ENCODE measurements around the gene UXS1.
A peak's percentile ranks its signal among the peaks of the same experiment; 100 is the strongest.

Gene UXS1

DNA sequence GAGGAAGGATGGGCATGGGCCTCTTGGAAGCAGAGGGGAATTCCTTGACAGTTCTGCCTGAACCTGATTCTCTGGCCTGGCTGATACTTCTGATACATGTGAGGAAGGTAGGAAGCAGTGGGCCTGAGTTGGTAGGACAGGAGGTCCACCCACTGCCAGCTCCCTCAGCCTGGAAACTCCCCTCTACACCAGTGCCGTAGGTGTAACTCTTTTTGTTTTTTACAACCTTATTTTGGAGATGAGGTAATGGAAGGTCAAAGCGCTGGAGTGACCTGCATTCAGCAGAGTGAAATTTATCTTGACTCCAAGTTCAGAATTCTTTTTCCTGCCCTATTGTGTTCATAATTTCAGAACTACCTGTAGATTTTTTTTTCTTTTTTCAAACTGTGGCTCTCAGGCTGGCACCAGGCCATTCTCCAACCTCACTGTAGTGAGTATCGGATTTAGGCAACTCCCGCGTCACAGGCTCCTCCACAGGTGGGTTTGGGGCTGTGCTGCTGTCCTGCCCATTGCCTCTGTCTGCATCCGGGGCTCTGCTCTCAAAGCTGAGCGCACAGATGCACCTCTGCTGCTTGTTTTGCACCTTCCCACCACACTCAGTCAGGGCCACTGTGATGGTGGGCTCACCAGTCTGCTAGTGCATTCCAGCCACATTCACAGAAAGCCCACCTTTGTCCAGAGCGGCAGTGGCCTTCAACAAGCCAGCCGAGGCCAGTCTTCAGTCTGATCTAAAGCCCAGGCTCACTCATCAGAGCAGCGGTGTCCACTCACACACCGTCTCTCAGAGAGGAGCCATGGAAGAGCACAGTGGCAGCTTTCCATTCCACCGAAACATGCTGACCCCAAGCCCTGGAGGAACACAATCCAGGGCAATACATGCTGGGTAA is 87.2 kb downstream of the UXS1 start:
- DNase-seq = no peak

GRCh38 chr2:106105151-106105922 is 88.8 kb downstream of the UXS1 start:
- DNase-seq = peak; percentile 21

DNA sequence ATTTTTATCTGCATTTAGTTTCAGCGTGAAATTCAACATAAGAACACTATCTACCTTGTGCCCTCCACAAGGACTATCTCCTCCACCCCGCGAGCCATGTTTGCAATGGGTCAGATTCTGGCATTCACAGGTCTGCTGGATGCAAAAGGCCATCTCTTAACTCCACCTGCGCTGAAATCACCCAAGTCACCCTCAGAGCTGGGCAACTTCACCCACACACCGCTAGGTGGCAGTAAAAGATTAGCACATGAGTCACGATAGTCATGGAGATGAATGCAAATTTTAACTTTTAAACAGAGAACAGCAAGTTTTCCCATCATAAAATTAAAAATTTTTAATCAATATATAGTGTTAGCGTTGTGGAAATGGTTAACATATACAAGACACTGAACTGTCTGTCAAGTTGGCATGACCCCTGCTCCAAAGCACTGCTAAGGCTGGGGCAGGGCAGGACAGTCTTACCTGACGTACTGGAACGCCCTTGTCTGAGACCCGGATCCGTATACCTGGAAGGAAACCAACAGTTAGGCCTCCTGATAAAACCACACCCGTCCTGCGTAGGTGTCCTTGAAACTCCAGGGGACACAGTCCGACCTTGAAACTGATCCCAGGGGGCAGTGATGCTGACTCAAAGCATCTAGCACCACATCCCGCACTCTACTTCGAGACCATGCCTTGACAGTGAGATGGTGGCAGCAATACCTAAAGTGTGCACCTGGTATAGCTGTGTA is 89.6 kb downstream of the UXS1 start:
- peak; percentile 72 for DNase-seq

- no peak for DNase-seq
Observed at GRCh38 chr2:106099691-106100090, 94.4 kb downstream of the UXS1 start.

- DNase-seq = no peak
Observed at GRCh38 chr2:106098664-106099063, 95.4 kb downstream of the UXS1 start.

GRCh38 chr2:106098081-106098480 is 96.0 kb downstream of the UXS1 start:
- DNase-seq = no peak

- DNase-seq = no peak
Observed at GRCh38 chr2:106097038-106098000, 96.8 kb downstream of the UXS1 start.

GRCh38 chr2:106096299-106097037 is 97.6 kb downstream of the UXS1 start:
- DNase-seq = no peak

DNA sequence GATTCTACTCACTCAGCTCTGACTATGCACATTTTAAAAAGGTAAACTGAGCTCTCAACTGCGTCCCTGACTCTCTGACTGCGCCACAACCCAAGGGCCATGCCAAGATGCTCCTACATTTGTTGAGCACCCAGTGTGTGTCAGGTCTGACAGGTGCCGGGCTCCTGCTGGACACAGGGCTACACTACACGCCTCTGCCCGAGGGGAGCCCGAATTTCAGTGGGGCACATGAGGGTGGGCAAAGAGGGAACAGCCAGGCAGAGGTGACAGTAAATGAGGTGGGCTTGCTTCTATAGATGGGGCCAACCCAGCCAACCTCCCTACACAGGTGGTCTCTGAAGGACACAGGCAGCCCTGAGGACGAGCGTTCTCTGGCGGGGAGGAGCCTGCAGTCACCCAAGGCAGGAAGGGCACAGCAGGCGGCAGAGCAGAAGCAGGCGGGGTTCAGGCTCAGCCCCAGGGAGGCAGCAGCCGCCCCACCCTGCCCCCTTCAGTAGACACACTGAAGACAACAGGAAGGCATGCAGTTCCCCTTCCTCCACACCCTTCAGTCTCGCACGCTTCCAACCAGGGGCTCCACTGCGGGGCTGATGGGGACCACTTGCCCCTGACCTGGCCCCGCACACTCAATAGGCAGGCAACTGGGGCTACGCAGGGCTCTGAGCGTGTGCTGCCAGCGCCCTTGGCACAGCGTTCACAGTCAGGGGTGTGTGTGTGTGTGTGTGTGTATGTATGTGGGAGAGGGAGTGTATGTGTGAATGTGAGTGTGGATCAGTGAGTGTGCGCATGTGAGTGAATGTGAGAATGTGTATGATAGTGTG is 98.4 kb downstream of the UXS1 start:
- DNase-seq = no peak

DNA sequence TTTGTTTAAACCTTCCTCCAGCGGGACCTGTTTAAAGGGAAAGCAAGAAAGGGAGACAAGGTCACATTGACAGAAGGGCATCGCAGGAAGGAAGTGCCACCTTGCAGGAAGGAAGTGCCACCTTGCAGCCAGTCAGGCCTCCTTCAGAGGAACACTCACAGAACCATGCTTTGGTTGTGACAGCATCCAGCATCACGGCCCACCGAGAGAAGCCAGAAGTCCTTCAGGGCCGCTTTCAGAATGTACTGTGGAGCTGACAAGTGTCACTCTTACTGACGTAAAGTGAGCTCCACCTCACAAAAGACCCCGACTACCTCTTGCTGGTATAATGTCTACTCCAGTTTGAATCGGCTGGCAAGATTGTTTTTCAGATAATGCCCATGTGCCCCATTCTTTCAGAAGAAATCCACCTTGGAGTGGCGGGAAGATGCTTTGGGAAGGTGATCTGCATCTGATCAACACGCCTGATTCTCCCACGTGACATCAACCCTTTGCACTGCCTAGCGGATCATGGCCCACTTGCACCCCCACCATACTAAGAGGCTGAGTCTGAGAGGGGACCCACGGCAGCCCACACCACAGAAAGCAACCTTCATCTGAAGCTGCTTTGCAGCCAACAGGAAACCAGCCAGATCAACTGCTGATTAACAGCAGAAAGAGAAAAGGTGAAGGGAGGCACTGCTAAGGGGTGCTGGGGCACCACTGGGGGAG is 99.8 kb downstream of the UXS1 start:
- no peak for DNase-seq

DNA sequence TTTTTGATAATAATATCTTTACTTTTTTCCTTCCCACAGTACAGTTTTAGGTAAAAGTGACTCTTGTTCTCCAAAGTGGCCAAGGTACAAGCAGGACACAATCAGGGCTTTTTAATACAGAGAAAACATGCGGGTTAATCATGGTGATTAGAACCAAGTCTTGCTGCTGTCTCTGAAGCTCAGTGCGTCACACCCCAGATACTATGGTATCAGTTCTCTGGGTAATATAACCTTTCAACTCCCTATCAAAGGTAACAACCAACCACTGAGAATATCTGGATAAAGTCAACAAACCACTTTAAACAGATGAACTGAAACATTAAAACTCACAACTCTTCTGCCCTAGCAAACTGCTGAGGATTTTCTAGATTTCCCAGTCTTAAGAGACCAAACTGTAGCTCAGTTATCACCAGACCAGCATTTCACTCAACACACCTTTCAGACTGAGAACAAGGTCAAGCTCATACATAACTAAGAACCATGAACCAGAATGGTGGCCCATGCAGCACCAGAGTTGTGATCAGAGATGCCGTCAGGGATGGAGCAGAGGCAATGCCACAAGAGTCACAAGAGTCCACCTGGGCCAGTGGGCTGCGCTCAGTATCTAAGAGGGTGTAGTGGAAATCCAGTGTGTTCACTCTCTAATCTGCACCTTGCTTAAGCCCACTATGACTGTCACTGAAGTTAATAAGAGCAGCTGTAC is 103.0 kb downstream of the UXS1 start:
- DNase-seq = no peak

DNA sequence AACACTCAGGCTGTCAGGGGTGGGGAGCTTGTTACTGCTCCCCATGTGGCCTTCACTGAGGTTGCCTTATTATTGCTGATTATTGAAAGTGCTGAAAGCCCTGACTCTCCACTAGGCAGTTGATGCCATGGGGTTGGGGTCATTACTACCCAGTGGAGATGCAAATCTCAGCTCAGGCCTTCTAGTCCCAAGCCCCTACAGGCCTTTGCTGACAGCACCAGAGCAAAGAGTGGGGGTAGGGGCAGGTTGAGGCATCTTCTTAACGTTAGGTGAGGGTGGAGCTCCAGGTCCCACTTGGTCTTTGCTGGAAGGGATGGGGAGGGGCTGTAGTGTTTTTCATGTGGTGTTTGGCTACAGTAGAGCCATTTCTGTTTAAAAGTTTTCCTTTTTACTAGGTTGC is 104.5 kb downstream of the UXS1 start:
- no peak for DNase-seq

DNA sequence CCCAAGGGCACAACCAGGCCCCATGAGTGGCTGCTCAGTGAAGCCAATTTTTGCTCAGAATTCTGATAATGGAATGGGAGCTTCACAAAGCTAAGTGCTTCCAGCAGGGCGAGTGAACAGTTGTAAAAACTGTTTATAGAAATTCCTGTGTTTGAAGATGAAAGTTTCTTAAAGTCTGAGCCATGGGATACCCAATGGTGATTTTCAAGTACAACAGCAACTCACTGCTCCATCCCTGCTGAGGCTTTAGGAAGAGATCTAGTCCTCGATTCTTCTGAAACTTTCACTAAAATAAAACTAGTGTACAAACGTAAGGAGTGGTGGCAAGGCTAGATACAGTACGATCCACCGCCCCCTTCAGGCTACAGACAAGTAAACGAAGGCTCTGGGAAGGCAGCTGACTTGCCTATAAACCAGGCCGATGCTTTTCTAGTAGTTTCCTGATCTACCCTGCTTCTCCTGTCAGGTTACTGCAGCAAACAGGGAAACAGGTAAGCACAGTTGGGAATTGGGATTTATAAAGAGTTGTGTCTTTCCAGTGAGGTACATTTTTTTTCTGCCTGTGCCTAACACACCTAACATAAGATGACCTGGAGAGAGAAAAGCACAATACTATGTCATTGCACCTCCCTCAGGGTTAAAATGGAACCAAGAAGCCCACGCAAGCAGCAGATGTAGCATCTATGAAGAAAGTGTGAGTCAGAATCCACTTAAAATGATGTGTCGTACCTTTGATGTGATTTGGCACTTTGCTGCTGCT is 108.7 kb downstream of the UXS1 start:
- DNase-seq = no peak

DNA sequence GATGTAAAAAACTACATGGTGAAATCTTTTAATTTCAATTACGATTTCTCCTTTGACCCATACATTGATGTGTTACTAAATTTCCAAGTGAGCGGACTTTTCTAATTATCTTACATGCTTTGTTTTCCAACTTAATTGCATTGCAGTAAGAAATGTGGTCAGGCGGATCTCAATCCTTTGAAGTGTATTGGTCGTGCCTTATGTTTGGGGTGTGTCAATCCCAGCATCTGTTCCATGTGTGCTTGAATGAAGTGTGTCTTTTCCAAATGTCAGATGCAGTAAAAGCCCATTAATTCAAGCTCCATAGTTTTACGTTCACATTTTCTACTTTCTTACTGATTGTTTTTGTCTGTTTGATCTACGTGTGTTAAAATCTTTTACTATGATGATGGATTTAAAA is 113.1 kb downstream of the UXS1 start:
- no peak for DNase-seq

DNA sequence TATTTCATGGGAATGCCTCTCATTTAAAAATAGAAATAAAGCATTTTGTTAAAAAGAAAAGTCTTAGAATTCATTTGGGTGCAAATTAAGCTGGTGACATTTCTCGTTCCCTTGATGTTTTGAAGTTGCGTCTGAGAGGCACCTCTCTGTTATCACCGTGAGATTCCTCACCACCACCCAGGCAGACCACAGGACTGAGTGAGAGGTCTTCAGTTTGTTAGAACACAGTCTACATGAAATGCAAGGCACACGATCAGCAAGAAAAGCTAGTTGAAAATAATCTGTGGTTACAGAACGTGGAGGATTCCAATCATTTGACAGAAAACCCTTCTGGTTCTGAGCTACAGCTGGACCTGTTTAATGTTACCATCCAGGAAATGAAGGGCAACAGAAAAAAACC is 116.0 kb downstream of the UXS1 start:
- no peak for DNase-seq

DNA sequence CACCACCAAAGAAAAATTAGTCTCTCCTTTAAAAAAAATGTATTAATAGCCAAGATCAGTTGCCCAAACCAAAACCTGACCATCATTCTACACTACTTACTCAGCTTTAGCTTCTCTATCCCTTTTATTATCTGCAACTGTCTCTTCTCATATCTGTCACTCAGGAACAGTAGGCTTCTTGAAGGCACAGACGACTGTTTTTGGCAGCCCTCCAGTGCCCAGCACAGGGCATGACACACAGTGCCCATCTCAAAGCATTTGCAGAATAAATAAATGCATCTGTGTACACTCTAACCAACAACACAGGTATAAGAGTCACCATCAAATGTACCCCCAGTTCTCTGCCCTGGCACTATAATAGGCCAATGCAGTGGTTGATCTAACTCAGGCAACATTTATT is 117.2 kb downstream of the UXS1 start:
- no peak for DNase-seq

GRCh38 chr2:106075048-106075447 is 119.1 kb downstream of the UXS1 start:
- DNase-seq = no peak

GRCh38 chr2:106073678-106074406 is 120.3 kb downstream of the UXS1 start:
- no peak for DNase-seq

Data from retina (tissue), 1 donor.